B cell (primary cell): ENCODE results near the gene ISCU. TPM values are rescaled to one million over a fixed set of nuclear protein-coding genes. Genes with fewer than 3 reads are reported as not detected.

ENCODE experiments used
- ATAC-seq: fragments of 200-7000 bp; cut with Tn5 transposase; one replicate; pipeline ENCODE4 v1.10.0; 2021; ENCODE audit warnings: low read depth, mild to moderate bottlenecking, moderate number of reproducible peaks, moderate library complexity
- CTCF ChIA-PET: fragments of 350-600 bp; sonication (Branson Sonifier 250); formaldehyde crosslinking; loops from one replicate; lab custom pipeline; 2021; ENCODE audit warnings: antibody characterized with exemption, inconsistent platforms; lab: Charles Lee
- POLR2A ChIA-PET: fragments of 350-600 bp; sonication (Branson Sonifier 250); formaldehyde crosslinking; loops from one replicate; lab custom pipeline; 2021; ENCODE audit warnings: antibody characterized with exemption; lab: Charles Lee
- DNase-seq: peaks from one replicate; pipeline ENCODE4 v3.0.0; 2013
- H2AFZ ChIP-seq: 2 replicates; pipeline ENCODE4 v1.6.1; 2012; ENCODE audit warnings: mild to moderate bottlenecking, low read depth, low read length; ENCODE audit not compliant: insufficient read depth, poor library complexity, severe bottlenecking
- H3K27ac ChIP-seq, 2 donors: 1 replicate in 1 of 2; 2 replicates in 1 of 2; pipeline ENCODE4 v1.5.1; 2012 to 2013; ENCODE audit warnings: low read length in 2 of 2, mild to moderate bottlenecking in 2 of 2, moderate library complexity in 1 of 2
- H3K27me3 ChIP-seq, 4 experiments: fragments of 200-600 bp in 1 of 4; sonication (generic) in 1 of 4; replicated peaks in 1 of 4; 1 replicate in 2 of 4; 2 replicates in 2 of 4; pipeline versions ENCODE4 v1.6.1 to v1.7.0; 2013 to 2016; ENCODE audit warnings: low read length in 3 of 4, mild to moderate bottlenecking in 2 of 4, mixed read lengths in 1 of 4, moderate library complexity in 1 of 4; ENCODE audit not compliant: insufficient read depth in 4 of 4, control insufficient read depth in 3 of 4; ENCODE audit errors: control extremely low read depth in 1 of 4
- H3K36me3 ChIP-seq, 2 experiments: replicated peaks in 1 of 2; 1 replicate in 1 of 2; 2 replicates in 1 of 2; pipeline versions ENCODE4 v1.6.1 to v1.7.1; 2013; ENCODE audit warnings: low read length in 1 of 2; ENCODE audit not compliant: insufficient read depth in 2 of 2, control insufficient read depth in 1 of 2; ENCODE audit errors: control extremely low read depth in 1 of 2, extremely low read depth in 1 of 2
- H3K4me1 ChIP-seq, 2 donors: fragments of 200-600 bp in 1 of 2; sonication (generic) in 1 of 2; 1 replicate in 1 of 2; 2 replicates in 1 of 2; pipeline versions ENCODE4 v1.5.1 to v1.6.1; 2013 to 2017; ENCODE audit warnings: low read length in 2 of 2; ENCODE audit not compliant: control insufficient read depth in 2 of 2, insufficient read depth in 2 of 2
- H3K4me2 ChIP-seq: replicated peaks from 2 replicates; pipeline ENCODE3; 2012; ENCODE audit warnings: mild to moderate bottlenecking, low read depth, low read length; ENCODE audit not compliant: poor library complexity, severe bottlenecking
- H3K4me3 ChIP-seq, 5 experiments: fragments of 200-600 bp in 1 of 5; sonication (generic) in 1 of 5; 1 replicate in 3 of 5; 2 replicates in 2 of 5; pipeline versions ENCODE4 v1.5.1 to v1.7.0; 2011 to 2016; ENCODE audit warnings: low read length in 4 of 5, mild to moderate bottlenecking in 4 of 5, low read depth in 2 of 5, control low read depth in 1 of 5, moderate library complexity in 1 of 5; ENCODE audit not compliant: insufficient read depth in 1 of 5; ENCODE audit errors: control extremely low read depth in 1 of 5, extremely low read depth in 1 of 5
- H3K79me2 ChIP-seq: fragments of 200-600 bp; sonication (generic); one replicate; pipeline ENCODE4 v1.6.0; 2016; ENCODE audit warnings: low read length; ENCODE audit not compliant: control insufficient read depth, insufficient read depth
- H3K9ac ChIP-seq: fragments of 200-600 bp; sonication (generic); 2 replicates; pipeline ENCODE4 v1.6.1; 2017; ENCODE audit warnings: mild to moderate bottlenecking, low read length, moderate library complexity
- H3K9me3 ChIP-seq, 3 donors: one replicate each; pipeline versions ENCODE4 v1.6.1 to v1.7.1; 2013; ENCODE audit warnings: low read length in 2 of 3; ENCODE audit not compliant: control insufficient read depth in 2 of 3, insufficient read depth in 1 of 3; ENCODE audit errors: control extremely low read depth in 1 of 3
- H4K20me1 ChIP-seq: 2 replicates; pipeline ENCODE4 v1.6.0; 2012; ENCODE audit warnings: mild to moderate bottlenecking, low read length; ENCODE audit not compliant: insufficient read depth, control insufficient read depth, poor library complexity, severe bottlenecking
- H3K27ac Mint-ChIP-seq: one replicate; pipeline ENCODE4 v1.8.0; 2021; ENCODE audit warnings: mixed read lengths
- H3K27me3 Mint-ChIP-seq: one replicate; pipeline ENCODE4 v1.8.0; 2021; ENCODE audit warnings: mixed read lengths
- H3K4me1 Mint-ChIP-seq: one replicate; pipeline ENCODE4 v1.8.0; 2021; ENCODE audit warnings: mixed read lengths
- H3K4me3 Mint-ChIP-seq: one replicate; pipeline ENCODE4 v1.8.0; 2021; ENCODE audit warnings: mixed read lengths
- H3K9me3 Mint-ChIP-seq: one replicate; pipeline ENCODE4 v1.8.0; 2022; ENCODE audit warnings: mixed read lengths; ENCODE audit not compliant: insufficient read depth
- EZH2 ChIP-seq: IDR thresholded peaks from 2 replicates; pipeline ENCODE4 v1.6.1; 2012; ENCODE audit warnings: borderline replicate concordance, low read depth, mild to moderate bottlenecking, moderate library complexity, low read length; ENCODE audit not compliant: insufficient read depth, poor library complexity, severe bottlenecking
- whole genome bisulfite sequencing: methylation state at CpG from one replicate; pipeline ENCODE4 v1.1.5; 2013; ENCODE audit warnings: missing lambda C conversion rate; ENCODE audit not compliant: insufficient coverage; 5-methylcytosine and 5-hydroxymethylcytosine counted together
- intact Hi-C: fragments of 100-400 bp; cut with micrococcal nuclease; formaldehyde crosslinking; loops from one replicate; pipeline ENCODE4 v1.10.0; 2022
- polyA plus RNA-seq: library from polyadenylated mRNA; depleted of rRNA; stranded (reverse); fragments of >200 nt; gene quantifications from 2 replicates; pipeline ENCODE4 v1.2.3, GENCODE V29; 2012
- total RNA-seq, 2 donors: library from RNA; stranded (reverse); fragments of 120-200 nt in 1 of 2; gene quantifications; 1 replicate in 1 of 2; 2 replicates in 1 of 2; pipeline versions ENCODE4 v1.2.3 to v1.2.4, GENCODE V29; 2013 to 2022
- TF ChIP-seq, protein P1 (sequence below): fragments of 200-600 bp; IDR thresholded peaks from one replicate; pipeline ENCODE4 v1.8.0; 2022; ENCODE audit warnings: antibody characterized with exemption, mild to moderate bottlenecking

Gene ISCU
- total and polyA plus RNA-seq, 2 donors (not counting 1 experiment from before 2014, with no cell fraction given), result 173 to 209 TPM

- Mint-ChIP-seq H3K4me1 (peaks cover 69% of the 10 kb centered on the region), H3K27me3 (no peaks in the 10 kb centered on the region), H3K4me3 (peak overlapping the region; percentile 100), H3K9me3 (no peaks in the 10 kb centered on the region), H3K27ac (peak overlapping the region; percentile 100)
- POLR2A ChIA-PET, result interaction anchor here (1.0 to 3.2 kb wide), 4 partner anchors 57 to 80 kb away, joined by 3 to 51 read pairs (median 5); partner anchors contain the start of gene SELPLG
- no peak for TF ChIP-seq EZH2
- TF ChIP-seq, protein P1, sequence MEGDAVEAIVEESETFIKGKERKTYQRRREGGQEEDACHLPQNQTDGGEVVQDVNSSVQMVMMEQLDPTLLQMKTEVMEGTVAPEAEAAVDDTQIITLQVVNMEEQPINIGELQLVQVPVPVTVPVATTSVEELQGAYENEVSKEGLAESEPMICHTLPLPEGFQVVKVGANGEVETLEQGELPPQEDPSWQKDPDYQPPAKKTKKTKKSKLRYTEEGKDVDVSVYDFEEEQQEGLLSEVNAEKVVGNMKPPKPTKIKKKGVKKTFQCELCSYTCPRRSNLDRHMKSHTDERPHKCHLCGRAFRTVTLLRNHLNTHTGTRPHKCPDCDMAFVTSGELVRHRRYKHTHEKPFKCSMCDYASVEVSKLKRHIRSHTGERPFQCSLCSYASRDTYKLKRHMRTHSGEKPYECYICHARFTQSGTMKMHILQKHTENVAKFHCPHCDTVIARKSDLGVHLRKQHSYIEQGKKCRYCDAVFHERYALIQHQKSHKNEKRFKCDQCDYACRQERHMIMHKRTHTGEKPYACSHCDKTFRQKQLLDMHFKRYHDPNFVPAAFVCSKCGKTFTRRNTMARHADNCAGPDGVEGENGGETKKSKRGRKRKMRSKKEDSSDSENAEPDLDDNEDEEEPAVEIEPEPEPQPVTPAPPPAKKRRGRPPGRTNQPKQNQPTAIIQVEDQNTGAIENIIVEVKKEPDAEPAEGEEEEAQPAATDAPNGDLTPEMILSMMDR, result no peak
- 0% methylated on average over 7 of the region's 12 CpGs for WGBS
- peaks cover 49% of the 10 kb centered on the region for H4K20me1 ChIP-seq
- no peak for DNase-seq
- H3K4me3 ChIP-seq, result peak overlapping the region; percentile 84 to 99 (median 98)
- no peaks in the 10 kb centered on the region for H3K9me3 ChIP-seq
- H3K27me3 ChIP-seq, result no peaks in the 10 kb centered on the region
- CTCF ChIA-PET, result interaction anchor here (0.7 to 19.8 kb wide), 6 partner anchors 10 to 243 kb away, joined by 3 to 424 read pairs (median 89); partner anchors contain the start of gene SELPLG
- peaks cover 81% of the 10 kb centered on the region for H3K79me2 ChIP-seq
- H3K9ac ChIP-seq, result peak overlapping the region; percentile 89
- intact Hi-C loops, result loop anchor here (1.0 to 5.0 kb wide), 2 partner anchors 19 to 1152 kb away; partner anchors contain the start of gene FAM222A
- H3K36me3 ChIP-seq, result peaks cover 10 to 32% of the 10 kb centered on the region in 2 experiments
- peak overlapping the region; percentile 94 for H3K4me2 ChIP-seq
- H2AFZ ChIP-seq, result peak overlapping the region; percentile 95
- ATAC-seq, result no peak
- peaks cover 39 to 47% of the 10 kb centered on the region in 2 donors for H3K4me1 ChIP-seq
- peak overlapping the region; percentile 92 to 97 for H3K27ac ChIP-seq
Measured at GRCh38 chr12:108560321-108560721, 2.1 kb upstream of the ISCU start.
